Stimulated activated CD4-positive, alpha-beta T cell treated with anti-CD3 and anti-CD28 coated beads, Interleukin-4, amount 100 ng/mL, for 4 hours (primary cell): ENCODE data around the gene TOB1.

Experiments used
- DNase-seq, 2 experiments: peaks; one replicate each; pipeline ENCODE4 v3.0.0-alpha.2; 2020

TOB1 gene

GRCh38 chr17:50843150-50843905, 22.8 kb downstream of the TOB1 start:
- DNase-seq, result no peak

DNA sequence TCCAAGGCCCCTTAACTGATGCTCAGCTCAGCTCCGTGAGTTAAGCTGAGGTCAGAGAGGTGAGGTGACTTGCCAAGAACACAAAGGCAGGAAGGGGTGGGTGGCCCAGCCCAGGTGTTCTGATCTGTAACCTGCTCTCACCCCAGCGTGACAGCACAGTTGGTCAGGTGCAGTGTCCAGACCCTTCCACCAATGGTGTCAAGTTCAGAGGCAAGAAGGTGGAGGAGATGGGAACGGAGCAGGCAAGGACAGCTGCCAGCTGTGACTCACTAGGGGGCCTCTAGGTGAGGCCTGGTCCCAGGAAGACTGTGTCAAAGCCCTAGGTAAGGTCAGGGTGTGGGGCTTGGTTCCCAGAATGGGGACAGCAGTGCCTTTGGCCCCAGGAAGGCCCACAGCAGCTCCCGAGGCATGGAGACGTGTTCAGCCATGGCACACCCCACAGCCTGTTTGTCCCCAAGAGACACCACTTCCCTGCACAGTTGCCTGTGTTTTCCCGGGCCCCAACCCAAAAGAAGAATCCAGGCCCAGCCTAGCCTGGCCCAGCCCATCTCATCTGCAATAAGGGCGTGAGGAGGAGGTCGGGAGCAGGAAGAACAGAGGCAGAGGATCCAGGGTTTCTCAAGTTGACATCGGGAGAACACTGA, 23.5 kb downstream of the TOB1 start:
- no peak for DNase-seq

DNA sequence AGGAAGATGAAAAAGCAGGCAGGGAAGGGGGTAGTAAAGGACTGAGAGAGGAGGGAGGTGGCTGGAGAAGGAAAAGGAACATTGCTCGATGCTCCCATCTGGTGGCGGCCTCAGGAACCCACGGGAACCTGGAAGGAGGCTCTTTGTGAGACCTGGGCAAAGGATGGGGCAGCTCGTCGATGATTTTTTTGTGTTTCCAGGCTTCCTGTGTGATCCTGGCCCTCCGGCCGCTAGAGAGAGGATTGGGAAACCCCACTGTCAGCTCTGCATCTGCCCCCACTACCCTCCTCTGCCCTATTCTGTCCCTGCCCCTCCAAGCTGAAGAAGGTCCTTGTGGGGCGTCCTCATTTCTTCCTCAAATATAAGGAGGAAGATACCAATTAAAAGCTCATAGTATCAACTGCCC, 24.2 kb downstream of the TOB1 start:
- peak; percentile 31 to 45 for DNase-seq

GRCh38 chr17:50841277-50841948, 24.7 kb downstream of the TOB1 start:
- no peak for DNase-seq

GRCh38 chr17:50840311-50840851, 25.8 kb downstream of the TOB1 start:
- no peak for DNase-seq

DNA sequence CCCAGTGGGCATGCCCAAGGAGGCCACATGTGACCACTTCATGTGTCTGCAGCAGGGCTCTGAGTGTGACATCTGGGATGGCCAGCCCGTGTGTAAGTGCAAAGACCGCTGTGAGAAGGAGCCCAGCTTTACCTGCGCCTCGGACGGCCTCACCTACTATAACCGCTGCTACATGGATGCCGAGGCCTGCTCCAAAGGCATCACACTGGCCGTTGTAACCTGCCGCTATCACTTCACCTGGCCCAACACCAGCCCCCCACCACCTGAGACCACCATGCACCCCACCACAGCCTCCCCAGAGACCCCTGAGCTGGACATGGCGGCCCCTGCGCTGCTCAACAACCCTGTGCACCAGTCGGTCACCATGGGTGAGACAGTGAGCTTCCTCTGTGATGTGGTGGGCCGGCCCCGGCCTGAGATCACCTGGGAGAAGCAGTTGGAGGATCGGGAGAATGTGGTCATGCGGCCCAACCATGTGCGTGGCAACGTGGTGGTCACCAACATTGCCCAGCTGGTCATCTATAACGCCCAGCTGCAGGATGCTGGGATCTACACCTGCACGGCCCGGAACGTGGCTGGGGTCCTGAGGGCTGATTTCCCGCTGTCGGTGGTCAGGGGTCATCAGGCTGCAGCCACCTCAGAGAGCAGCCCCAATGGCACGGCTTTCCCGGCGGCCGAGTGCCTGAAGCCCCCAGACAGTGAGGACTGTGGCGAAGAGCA, 26.4 kb downstream of the TOB1 start:
- DNase-seq, result no peak

GRCh38 chr17:50837980-50838954, 27.9 kb downstream of the TOB1 start:
- no peak for DNase-seq

DNA sequence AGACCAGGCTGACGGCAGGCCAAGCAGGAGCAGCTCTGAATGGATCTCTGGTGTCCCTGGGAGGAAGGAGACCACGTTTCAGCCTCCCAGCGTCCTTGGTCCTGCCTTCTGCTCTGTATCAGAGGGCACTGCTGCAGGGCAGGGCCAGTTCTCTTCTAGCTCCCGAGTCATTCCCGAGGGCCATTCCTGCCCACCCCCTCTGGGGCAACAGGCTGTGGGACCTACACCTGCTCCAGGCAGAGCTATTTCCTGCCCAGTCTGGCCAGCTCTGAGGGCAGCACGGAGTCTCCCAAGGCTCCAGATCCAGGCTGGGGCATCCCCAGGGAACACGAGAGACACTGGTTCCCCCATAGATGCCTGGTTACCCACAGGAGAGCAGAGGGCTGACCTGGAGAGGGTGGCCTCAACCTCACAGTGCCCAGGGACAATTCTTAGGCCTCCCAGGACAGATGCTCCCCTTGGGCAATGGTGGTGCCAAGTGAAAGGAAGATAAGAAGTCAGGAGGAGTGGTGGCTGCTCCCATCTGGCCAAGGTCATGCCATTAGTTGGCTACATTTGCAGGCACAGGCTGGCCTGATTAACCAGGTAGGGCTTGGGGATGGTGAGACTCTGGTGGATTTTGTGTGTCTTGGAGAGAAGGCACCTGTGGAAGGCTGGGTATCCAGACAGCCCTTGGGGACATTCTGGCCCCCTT, 28.7 kb downstream of the TOB1 start:
- no peak for DNase-seq

DNA sequence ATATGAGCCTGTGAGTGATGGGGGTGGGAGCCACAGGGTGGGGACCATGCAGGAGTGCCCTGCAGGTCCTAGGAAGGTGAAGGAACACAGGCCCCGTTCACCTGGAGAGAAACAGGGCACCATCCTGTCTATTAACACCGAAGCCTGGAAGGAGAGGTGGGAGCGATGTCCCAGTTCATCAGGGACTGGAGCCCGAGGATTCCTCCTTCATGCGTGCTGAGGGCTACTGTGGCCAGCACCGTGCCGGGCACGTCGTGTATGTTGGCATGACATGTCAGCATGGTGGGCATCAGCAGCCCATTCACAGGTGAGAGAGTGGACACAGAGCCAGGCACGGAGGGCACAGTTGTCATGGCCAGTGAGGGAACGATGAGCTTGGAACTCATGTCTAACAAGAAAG, 29.3 kb downstream of the TOB1 start:
- DNase-seq, result no peak

DNA sequence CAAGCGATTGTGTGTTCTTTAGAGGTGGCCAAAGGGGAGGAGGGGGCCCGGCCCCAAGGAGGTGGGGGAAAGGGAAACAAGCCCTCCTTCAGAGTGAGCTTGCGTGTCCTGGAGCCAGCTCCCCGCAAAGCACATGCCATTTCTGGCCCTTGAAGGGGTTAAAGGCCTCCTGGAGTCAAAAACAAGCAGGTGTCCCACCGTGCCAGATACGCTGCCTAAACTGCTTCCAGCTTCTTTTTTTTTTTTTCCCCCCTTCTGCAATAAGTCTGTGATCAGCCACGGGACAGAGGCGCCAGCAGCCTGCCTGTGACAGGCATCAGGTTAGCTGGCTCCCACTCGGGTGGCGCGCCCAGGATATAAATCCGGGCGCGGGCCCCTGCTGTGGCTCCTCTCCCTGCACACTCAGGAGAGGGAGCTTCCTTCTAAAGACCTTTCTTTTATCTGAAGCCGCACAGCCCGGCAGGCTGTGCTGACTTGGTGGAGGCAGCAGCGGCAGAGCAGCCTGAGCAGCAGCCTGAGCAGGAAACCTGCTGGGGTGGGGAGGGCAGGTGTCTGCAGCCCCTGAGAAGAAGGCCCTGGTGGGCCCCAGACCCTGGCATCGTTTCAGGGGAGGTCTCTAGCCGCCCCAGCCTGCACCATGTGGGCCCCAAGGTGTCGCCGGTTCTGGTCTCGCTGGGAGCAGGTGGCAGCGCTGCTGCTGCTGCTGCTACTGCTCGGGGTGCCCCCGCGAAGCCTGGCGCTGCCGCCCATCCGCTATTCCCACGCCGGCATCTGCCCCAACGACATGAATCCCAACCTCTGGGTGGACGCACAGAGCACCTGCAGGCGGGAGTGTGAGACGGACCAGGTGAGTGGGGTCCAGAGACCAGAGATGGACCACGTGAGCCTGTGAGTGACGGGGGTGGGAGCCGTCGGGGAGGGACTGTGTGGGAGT, 30.6 kb downstream of the TOB1 start, which contains the start of gene WFIKKN2:
WFIKKN2 (plus strand) TSS at position 286 of the 934 bp plus-strand sequence; CDS start at position 638, 352 bp downstream.
- no peak for DNase-seq

DNA sequence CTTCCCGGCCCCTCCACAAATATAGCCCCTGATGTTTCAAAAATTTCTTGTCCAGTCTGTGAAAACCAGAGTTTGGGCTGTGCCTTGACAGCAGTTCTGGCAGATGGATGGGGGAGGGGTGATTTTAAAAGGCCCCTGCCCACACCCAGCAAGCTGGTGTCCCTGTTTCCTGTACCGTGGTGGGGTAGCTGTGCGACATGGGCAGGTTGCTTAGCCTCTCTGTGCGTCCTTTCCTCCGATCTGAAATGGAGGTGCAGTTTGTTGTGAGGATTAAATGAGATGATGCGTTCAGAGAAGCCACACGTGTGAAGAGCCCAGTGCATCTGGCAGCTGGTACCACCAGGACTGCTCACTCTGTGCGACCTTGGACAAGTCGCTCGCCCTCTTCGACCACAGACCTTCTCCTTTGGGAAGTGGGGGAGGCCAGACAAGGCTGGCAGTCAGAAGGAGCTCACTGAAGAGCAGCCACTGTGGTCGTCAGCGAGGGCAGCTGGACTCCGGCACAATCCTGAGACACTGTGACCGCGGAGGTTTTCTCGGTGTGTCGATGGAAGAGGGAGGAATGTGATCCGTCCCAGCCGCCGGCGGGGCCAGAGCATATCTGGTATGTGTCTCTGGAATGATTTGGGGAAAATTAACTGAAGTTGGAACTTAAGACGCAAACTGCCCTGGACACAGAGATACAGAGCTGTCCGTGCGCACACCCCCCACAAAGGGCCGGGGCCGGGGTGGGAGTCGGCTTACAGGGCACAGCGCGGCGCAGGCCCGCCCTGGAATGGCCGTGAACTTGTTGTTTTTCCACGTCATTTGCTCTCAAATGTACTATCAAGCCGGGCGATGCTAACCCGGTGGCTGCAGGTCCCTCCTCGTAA, 31.5 kb downstream of the TOB1 start:
- DNase-seq, result no peak

- DNase-seq, result no peak
These were observed 32.4 kb downstream of the TOB1 start for GRCh38 chr17:50833510-50834428.

DNA sequence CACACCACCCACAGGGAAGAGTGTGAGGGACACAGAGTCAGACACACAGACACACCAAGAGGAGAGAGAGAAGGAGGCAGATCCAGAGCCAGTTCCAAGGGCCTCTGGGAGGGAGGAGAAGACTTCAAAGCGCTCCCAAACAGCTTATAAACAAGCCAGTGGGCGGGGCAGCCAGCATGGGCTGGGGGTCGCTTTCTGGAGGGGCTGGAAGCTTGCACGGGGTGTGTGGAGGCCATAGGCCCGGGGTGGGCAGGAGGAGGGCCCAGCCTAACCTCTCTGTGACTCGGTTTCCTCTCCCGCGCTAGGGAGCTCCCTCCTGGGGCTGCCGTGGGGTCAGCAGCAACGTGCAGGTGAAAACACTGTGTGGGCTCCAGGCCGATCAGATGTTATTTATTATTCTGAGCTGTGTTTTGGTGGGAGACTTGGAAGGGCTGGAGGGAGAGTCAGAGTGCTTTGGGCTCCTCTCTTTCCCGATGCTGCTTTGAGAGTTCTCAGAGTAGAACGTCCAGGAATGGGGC, 33.2 kb downstream of the TOB1 start:
- no peak for DNase-seq

- no peak for DNase-seq
These were observed 33.8 kb downstream of the TOB1 start for GRCh38 chr17:50832267-50832863.

DNA sequence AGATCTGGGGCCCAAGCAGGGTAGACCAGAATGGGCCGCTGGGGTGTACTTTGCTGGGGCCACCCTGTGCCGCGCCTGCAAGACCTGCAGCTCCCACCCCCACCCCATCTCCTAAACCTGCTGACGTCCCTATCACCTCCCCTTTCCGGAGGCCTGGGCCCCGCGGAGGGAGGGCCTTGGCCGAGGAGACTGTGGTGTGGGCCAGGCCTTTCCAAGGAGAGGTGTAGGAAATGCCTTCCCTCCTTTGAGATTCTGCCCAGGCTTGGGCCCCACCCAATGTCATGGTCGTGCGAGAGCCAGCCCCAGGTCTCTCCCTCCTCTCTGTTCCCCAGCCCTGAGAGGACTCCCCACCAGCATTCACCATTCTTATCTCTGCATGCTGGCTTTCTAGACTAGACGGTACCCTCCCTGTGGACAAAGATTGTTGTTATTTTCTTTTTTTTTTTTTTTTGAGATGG, 34.7 kb downstream of the TOB1 start:
- no peak for DNase-seq

GRCh38 chr17:50830994-50831393, 35.2 kb downstream of the TOB1 start:
- no peak for DNase-seq

- DNase-seq, result no peak
These were observed 35.8 kb downstream of the TOB1 start for GRCh38 chr17:50830352-50830751.
